BLaER1 (cell line): ENCODE measurements around the gene EMSY.
A peak's percentile ranks its signal among the peaks of the same experiment; 100 is the strongest.
"Not testable (repeated sequence)": the region's sequence is repeated elsewhere in the genome, so short reads cannot be mapped to it uniquely, and the experiment has no call there.

Experiments
- H3K27ac ChIP-seq: shearing (Covaris generic); formaldehyde crosslinking; 2 replicates; pipeline ENCODE4 v1.8.1; 2022
- H3K27me3 ChIP-seq: shearing (Covaris generic); formaldehyde crosslinking; 2 replicates; pipeline ENCODE4 v1.8.1; 2022
- H3K36me3 ChIP-seq: shearing (Covaris generic); formaldehyde crosslinking; 2 replicates; pipeline ENCODE4 v1.8.1; 2022
- H3K4me1 ChIP-seq: shearing (Covaris generic); formaldehyde crosslinking; 2 replicates; pipeline ENCODE4 v1.8.1; 2022
- H3K4me2 ChIP-seq: shearing (Covaris generic); formaldehyde crosslinking; 2 replicates; pipeline ENCODE4 v1.8.1; 2022
- H3K4me3 ChIP-seq: shearing (Covaris generic); formaldehyde crosslinking; 2 replicates; pipeline ENCODE4 v1.8.1; 2022
- H3K9ac ChIP-seq: shearing (Covaris generic); formaldehyde crosslinking; 2 replicates; pipeline ENCODE4 v1.8.1; 2022
- H3K9me3 ChIP-seq: shearing (Covaris generic); formaldehyde crosslinking; 2 replicates; pipeline ENCODE4 v1.8.1; 2022
- H4K20me1 ChIP-seq: shearing (Covaris generic); formaldehyde crosslinking; 2 replicates; pipeline ENCODE4 v1.8.1; 2022
- Cebpa-rat ChIP-seq: shearing (Covaris generic); IDR thresholded peaks from 2 replicates; pipeline ENCODE4 v1.8.1; 2022

EMSY gene

DNA sequence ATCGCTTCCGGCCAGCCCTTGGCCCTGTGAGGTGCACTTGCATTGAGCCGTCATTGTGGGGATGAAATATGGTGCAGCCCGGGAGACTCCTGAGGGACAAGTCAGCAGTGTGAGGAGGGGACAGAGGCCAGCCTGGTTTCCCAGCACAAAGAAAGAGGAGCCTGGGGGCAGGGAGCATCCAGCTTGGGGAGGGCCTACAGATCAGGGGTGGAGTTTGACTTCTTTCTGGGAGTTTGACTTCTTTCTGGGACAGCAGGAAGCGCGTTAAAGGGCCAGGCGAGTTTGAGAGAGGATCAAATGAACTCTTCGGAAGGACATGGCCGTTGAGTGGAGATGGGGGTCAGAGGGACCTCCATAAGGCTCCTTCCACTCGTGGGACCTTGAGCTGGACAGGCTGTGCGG lies 133.8 kb downstream of the EMSY start:
- Histone ChIP-seq H3K27ac (no peak overlapping the region), H3K4me1 (peaks cover 18% of the 10 kb centered on the region), H3K36me3 (no peaks in the 10 kb centered on the region), H3K9ac (no peak overlapping the region), H4K20me1 (no peaks in the 10 kb centered on the region), H3K9me3 (no peaks in the 10 kb centered on the region; the same call in 1 of the 2 replicates), H3K4me3 (no peak overlapping the region), H3K4me2 (no peak overlapping the region), H3K27me3 (no peaks in the 10 kb centered on the region)
- no peak for TF ChIP-seq Cebpa-rat

DNA sequence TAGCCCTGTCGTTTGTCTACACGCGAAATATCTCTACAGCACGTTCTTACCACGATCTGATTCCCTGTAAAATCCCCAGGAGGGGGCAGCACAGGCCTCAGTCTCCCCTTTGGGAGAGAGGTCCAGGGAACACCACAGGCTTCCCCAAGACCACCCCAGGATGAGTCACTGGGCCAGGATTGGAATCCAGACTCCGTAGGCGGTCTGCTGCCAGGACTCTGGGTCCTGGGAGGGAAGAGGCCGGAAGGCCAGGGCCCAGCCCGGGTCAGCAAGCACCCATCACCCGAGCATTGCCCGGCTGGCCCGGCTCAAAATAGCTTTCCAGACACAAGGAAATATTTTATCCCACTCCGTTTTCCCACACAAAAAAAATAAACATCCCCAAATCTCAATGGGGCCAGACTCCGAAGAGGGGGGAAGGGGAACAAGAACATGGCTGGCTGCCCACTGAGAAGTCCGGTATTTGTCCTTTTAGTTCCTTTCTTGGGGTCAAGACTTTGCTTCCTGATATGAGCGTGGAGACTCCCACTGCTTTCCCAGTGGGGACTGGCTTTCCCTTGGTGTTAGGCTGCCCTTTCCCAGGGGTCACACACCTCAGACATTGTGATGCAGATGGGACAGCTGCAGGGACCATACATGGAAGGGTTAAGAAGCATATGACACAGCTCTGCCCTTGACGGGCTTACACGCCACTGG lies 134.4 kb downstream of the EMSY start:
- H3K4me1 ChIP-seq, result peaks cover 18% of the 10 kb centered on the region
- no peak for TF ChIP-seq Cebpa-rat
- no peaks in the 10 kb centered on the region for H3K27me3 ChIP-seq
- H3K4me3 ChIP-seq, result no peak overlapping the region
- no peak overlapping the region for H3K27ac ChIP-seq
- no peak overlapping the region for H3K9ac ChIP-seq
- H4K20me1 ChIP-seq, result no peaks in the 10 kb centered on the region
- H3K4me2 ChIP-seq, result no peak overlapping the region
- H3K36me3 ChIP-seq, result no peaks in the 10 kb centered on the region
- H3K9me3 ChIP-seq, result no peaks in the 10 kb centered on the region; the same call in 1 of the 2 replicates

DNA sequence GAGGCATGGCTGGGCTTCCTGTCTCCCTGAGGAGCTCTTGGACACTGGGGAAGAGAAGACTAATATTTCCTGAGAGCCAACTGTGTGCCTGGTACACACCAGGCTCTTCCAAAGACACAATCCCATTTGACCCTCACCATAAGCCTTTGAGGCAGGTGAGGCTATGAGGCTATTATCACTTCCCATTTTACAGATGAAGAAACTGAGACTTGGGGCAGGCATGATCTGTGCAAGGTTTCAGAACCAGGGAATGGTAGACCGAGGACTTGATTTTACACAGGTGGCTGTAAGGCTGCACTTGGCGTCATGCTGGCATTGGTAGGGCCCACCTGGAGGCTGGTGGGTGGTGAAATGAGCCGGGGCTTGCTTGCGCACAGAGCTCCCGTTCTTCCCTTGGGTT lies 134.9 kb downstream of the EMSY start:
- Histone ChIP-seq H3K9me3 (no peaks in the 10 kb centered on the region; the same call in 1 of the 2 replicates), H4K20me1 (no peaks in the 10 kb centered on the region), H3K27ac (no peak overlapping the region), H3K36me3 (no peaks in the 10 kb centered on the region), H3K9ac (no peak overlapping the region), H3K4me3 (no peak overlapping the region), H3K4me1 (peaks cover 18% of the 10 kb centered on the region), H3K4me2 (no peak overlapping the region), H3K27me3 (no peaks in the 10 kb centered on the region)
- no peak for TF ChIP-seq Cebpa-rat

- H3K4me2 ChIP-seq, H3K27me3 ChIP-seq, H3K4me1 ChIP-seq, H3K27ac ChIP-seq, H4K20me1 ChIP-seq, H3K4me3 ChIP-seq, H3K36me3 ChIP-seq, H3K9ac ChIP-seq, H3K9me3 ChIP-seq: not testable (repeated sequence)
Measured at GRCh38 chr11:76582471-76582870, 137.7 kb downstream of the EMSY start.

- H3K9me3 ChIP-seq, result peaks cover 3% of the 10 kb centered on the region
- TF ChIP-seq Cebpa-rat, result no peak
- peak overlapping the region; percentile 52; the same call in 1 of the 2 replicates for H3K9ac ChIP-seq
- no peaks in the 10 kb centered on the region for H3K36me3 ChIP-seq
- H3K4me3 ChIP-seq, result no peak overlapping the region
- H4K20me1 ChIP-seq, result no peaks in the 10 kb centered on the region
- peaks cover 20% of the 10 kb centered on the region for H3K4me1 ChIP-seq
- peak overlapping the region; percentile 77 for H3K4me2 ChIP-seq
- H3K27ac ChIP-seq, result peak overlapping the region; percentile 84
- H3K27me3 ChIP-seq, result no peaks in the 10 kb centered on the region
Measured at GRCh38 chr11:76587820-76588454, 143.1 kb downstream of the EMSY start.

- Histone ChIP-seq H3K4me3 (no peak overlapping the region), H3K9ac (peak overlapping the region; percentile 52; the same call in 1 of the 2 replicates), H3K4me1 (peaks cover 20% of the 10 kb centered on the region), H3K27ac (peak overlapping the region; percentile 84), H3K27me3 (no peaks in the 10 kb centered on the region), H3K9me3 (peaks cover 3% of the 10 kb centered on the region; the same call in 1 of the 2 replicates), H4K20me1 (no peaks in the 10 kb centered on the region), H3K4me2 (peak overlapping the region; percentile 77), H3K36me3 (no peaks in the 10 kb centered on the region)
- no peak for TF ChIP-seq Cebpa-rat
Measured at GRCh38 chr11:76588455-76589325, 143.9 kb downstream of the EMSY start.

DNA sequence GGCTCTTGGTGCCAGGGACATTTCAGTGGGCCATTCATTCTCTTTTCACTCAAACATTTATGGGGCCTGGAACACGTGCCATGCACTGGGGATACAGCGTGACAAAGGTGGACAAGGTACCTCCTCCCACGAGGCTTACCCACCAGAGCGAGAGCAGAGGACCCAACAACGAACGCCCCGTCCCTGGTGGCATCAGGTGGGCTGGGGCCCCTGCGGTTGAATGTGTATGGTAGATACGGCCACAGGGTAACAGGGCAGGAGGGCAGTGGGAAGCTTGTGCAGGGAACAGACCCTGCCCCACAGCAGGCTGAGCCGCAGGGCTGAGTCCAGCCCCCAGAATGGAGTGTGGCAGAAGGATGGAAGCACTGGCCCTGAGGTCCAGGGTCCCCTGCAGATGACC lies 144.7 kb downstream of the EMSY start:
- peaks cover 3% of the 10 kb centered on the region; the same call in 1 of the 2 replicates for H3K9me3 ChIP-seq
- H3K4me2 ChIP-seq, result peak overlapping the region; percentile 77
- TF ChIP-seq Cebpa-rat, result no peak
- peaks cover 20% of the 10 kb centered on the region for H3K4me1 ChIP-seq
- H3K36me3 ChIP-seq, result no peaks in the 10 kb centered on the region
- H3K27me3 ChIP-seq, result no peaks in the 10 kb centered on the region
- H3K4me3 ChIP-seq, result no peak overlapping the region
- H3K9ac ChIP-seq, result no peak overlapping the region
- no peaks in the 10 kb centered on the region for H4K20me1 ChIP-seq
- peak overlapping the region; percentile 84; the same call in 1 of the 2 replicates for H3K27ac ChIP-seq

DNA sequence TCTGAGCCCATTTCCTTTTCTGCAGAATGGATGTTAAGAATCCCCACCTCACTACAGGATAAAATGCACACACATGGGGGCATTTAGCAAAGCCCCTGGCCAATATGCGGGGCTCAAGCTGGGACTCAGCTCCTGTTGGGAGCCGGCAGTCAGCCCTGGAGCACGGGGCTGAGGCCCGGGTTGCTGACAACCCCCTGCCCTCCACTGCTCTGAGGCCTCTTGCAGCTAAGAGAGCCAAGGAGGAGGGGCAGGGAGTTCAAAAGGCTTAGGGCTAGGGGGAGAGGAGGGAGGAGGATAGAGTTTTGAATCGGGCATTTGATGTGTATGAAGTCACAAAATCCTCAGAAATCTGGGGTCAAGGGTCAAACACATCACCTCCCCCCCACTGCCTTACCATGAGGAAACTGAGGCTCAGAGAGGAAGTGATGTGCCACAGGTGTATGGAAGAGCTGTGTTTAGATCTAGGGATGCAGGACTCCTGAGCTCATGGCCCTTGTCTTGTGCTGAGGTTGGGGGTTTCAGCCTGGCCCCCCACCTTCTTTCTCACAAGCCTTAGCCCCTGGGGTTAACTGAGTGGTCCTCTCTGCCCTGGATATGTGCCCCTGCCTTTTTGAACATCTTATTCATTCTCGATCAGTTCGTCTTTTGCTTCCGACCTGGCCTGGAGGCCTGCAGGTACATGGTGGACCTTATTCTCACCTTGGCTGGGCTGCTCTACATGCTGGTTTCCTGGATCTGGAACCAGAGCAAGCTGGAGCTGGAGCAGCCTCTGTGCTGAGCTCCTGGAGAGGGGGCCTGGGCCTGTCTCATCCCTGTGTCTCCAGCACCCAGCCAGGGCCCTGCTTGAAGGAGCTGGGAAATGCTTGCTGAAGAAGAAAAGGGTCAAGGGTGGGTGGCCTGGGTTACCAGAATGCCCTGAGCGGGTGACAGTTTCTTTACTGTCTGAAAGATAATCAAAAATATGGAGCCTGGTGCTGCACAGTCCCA lies 145.4 kb downstream of the EMSY start:
- Histone ChIP-seq H3K36me3 (no peaks in the 10 kb centered on the region), H4K20me1 (no peaks in the 10 kb centered on the region), H3K4me3 (no peak overlapping the region), H3K27ac (no peak overlapping the region), H3K4me2 (no peak overlapping the region), H3K9me3 (peaks cover 3% of the 10 kb centered on the region; the same call in 1 of the 2 replicates), H3K9ac (no peak overlapping the region), H3K4me1 (peaks cover 20% of the 10 kb centered on the region), H3K27me3 (no peaks in the 10 kb centered on the region)
- no peak for TF ChIP-seq Cebpa-rat

DNA sequence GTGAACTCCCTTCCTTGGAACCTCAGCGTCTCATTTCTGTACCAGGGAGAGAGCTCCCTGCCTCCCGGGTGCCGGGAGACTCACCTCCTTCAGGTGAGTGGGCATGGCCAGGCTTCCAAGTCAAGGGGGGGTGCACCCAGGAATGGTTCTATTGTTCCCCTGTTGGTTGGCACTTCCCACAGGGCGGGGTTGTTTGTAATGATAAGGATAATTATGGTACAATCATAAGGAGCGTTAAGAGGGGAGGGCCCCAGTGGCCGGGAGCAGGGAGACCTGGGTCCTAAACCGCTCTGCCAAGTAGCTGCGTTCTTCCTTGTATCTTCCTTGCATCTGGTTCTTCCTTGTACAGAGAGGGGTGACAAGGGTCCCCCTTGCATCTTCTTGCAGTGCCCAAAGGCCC lies 146.6 kb downstream of the EMSY start:
- H3K4me3 ChIP-seq, result no peak overlapping the region
- H3K9ac ChIP-seq, result no peak overlapping the region
- H3K27me3 ChIP-seq, result no peaks in the 10 kb centered on the region
- H3K27ac ChIP-seq, result no peak overlapping the region
- H3K36me3 ChIP-seq, result no peaks in the 10 kb centered on the region
- peaks cover 2% of the 10 kb centered on the region; the same call in 1 of the 2 replicates for H3K9me3 ChIP-seq
- peaks cover 20% of the 10 kb centered on the region for H3K4me1 ChIP-seq
- no peaks in the 10 kb centered on the region for H4K20me1 ChIP-seq
- H3K4me2 ChIP-seq, result no peak overlapping the region
- no peak for TF ChIP-seq Cebpa-rat
